Activated T-helper 1 cell treated with Interleukin-2 at 50 U/mL for 16 hours (primary cell): ENCODE measurements around the gene UBE2D3.
A peak's percentile ranks its signal among the peaks of the same experiment; 100 is the strongest.
"Not testable (repeated sequence)": the region's sequence is repeated elsewhere in the genome, so short reads cannot be mapped to it uniquely, and the experiment has no call there.

Experiments
- DNase-seq: peaks from one replicate; pipeline ENCODE4 v3.0.0-alpha.2; 2020; ENCODE audit warnings: low read depth

UBE2D3 gene

DNA sequence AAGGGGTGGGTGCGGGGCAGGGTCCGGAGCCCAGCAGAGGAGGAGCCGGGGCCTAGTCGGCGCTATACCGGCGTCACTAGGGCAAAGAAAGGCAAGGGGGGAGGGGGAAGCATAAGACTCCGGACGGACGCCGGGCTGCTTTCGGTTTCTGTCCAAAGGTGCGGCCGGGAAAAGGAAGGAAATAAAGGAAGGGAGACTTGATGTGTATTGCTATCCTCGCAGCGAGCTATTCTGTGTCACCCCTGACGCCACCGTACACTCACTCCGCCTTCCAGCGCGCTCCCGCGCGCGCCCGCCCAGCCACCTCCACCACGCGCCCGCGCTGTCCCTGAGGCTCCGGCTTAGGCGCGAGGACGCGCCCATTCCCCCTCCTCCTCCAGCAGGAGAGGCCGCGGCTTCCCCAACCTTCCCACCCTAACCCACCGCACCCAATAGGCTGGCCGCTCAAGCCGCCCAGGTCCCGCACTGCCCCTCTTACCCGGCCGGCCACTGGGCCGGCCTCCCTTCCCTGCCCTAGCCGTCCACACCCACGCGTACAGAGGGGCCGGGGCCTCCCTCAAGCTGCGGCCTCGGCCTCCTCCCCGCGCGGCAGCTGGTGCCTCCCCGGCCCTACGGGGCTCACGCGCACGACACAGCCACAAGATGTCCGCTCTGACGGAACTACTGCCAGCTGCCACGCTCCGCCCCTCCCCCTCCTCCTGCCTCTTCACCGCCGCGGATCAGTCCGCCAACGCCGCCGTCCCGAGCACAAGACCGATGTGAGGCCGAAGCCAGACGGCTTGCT lies at the start of gene UBE2D3:
Gene UBE2D3, minus strand, starts transcription at position 662 of the 784 bp plus-strand sequence. CDS start 1,043 bp downstream, outside the sequence.
- peak; percentile 90 for DNase-seq

DNA sequence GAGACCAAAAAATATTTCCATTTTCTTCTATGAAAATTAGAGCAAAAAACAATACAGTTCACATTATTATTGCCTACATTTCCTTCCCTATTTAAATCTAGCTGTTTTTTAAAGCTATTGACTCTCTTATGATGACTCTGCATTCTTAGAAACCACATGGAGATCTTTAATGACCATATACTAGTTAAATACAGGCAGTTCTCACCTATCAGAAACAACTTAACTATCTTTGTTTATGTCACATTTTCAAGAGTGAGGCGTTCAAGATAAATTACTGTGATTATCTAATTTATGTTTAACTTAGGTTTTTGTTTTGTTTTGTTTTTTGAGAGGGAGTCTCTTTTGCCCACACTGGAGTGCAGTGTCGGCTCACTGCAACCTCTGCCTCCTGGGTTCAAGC lies 44.4 kb upstream of the UBE2D3 start:
- no peak for DNase-seq

DNA sequence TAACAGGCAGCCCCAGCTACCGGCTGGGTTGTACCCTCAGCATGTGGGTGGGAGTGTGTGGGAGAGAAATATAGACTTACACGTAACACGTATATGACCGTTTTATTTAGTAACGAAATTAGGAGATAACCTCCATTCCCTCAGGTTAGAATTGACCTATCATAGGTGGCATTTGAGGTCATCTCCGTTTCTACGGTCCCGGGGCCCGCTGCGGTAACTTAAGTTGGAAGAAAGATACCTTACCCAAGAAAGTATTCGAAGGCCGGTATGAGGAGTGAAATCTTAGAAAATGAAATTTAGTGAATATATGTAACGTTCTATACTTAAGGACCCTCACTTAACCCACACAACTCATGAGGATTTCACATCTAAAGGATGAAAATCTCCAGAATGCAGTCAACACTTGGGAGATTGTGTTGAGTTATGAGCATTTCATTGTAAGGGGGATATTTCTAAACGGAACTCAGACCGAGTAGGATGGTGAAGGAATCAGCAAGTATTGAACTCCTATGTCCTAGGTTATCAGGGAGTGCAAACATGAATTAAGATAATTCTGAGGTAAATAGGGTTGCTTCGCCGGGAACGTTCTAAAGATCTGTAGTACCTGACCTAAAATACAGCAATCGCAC lies 42.3 kb upstream of the UBE2D3 start:
- no peak for DNase-seq

DNA sequence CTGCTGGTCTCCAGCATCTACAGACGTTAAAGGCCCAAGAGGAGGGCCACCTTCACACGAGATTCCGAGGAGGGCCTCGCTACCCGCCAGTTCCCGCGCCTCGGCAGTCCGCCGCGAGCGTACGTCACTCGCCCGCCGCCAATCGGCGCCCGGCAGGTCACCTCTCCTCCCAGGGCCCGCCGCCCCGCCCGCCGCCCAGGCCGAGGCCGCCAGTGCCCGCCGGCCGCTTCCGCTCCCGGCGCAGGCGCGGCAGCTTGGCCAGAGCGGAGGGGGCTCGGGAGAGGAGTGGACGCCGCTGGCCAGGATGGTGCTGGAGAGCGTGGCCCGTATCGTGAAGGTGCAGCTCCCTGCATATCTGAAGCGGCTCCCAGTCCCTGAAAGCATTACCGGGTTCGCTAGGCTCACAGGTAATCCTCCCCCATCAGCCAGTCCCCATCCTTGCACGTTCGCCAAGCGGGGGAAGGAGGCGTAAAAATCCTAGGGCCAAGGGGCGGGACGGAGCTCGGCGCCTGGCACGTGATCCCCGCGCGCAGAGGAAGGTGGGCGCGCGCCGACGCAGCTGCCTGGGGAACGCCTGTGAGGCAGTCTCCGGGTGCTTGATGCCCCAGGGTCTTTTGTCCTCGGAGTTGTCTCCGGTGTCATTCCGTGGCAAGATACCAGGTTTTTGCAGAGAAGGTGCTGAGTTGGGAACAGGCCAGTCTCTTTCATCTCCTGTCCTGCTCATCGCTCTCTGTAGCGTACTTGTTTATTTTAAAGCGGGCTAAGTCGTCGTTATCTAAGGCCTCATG lies 41.6 kb upstream of the UBE2D3 start, which contains the start of gene CISD2:
Gene CISD2, plus strand, starts transcription at position 212 of the 788 bp plus-strand sequence. Its CDS starts 93 bp downstream, at position 305.
- peak; percentile 85 for DNase-seq

DNA sequence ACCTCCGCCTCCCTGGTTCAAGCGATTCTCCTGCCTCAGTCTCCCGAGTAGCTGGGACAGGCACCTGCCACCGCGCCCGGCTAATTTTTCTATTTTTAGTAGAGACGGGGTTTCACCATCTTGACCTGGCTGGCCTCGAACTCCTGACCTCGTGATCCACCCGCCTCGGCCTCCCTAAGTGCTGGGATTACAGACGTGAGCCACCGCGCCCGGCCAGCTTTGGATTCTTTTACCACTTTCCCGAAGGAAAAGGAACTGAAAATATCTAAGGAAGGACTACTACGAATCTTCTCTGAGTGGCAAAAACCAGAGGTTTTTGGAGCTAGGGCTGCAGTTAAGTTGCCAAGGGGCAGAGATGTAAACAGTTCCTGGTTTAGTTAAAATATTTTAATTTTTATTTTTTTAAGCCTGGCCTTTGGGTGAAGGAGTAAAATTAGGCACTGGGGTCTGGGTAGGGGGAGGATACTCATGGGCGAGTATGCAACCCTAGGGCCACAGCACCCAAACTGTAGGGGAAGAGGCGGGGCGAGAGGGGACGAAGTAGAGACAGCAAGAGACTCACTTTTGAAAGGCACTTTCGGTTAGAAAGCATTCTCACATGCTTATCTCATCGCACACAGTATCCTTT lies 40.9 kb upstream of the UBE2D3 start:
- no peak for DNase-seq

DNA sequence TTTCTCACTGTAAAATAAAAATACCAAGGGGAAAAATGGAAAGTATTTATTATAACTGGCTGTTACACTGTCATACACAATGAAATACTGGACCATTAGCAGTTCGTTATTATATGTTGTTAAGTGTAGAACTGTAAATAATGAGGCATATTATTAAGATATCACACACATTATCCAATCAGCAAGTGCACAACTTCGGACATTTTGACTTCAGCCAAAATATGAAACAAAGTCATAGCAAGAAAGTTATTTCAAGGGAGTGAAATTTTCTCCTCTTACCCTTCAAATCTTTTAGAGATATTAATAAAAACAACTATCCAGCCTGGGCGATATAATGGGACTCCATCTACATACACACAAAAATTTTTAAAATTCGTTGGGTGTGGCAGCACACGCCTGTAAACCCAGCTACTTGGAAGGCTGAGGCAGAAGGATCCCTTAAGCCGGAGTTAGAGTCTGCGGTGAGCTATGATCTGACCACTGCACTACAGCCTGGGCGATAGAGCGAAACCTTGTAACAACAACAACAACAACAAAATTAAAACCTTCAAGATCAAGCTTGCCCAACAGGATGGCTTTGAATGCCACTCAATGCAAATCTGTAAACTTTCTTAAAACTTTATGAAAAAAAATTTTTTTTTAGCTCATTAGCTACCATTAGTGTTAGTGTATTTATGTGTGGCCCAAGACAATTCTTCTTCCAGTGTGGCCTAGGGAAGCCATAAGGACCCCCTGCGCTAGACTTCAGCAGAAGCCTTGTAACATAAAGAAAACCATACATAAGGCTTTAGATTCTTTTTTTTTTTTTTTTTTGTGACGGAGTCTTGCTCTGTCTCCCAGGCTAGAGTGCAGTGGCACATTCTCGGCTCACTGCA lies 40.2 kb upstream of the UBE2D3 start:
- DNase-seq: no peak

DNA sequence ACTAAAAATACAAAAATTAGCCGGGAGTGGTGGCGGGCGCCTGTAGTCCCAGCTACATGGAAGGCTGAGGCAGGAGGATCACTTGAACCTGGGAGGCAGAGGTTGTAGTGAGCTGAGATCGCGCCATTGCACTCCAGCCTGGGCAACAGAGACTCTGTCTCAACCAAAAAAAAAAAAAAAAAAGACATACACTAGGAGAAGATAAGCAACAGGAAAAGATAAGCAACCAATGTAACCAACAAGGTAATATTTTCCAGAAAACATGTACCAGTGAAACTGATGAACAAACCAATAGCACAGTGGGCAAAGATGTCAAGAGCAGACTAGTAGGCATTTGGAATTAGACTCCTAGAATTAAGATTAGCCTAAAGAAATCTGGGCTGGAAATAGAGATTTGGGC lies 38.0 kb upstream of the UBE2D3 start:
- DNase-seq: not testable (repeated sequence)

DNA sequence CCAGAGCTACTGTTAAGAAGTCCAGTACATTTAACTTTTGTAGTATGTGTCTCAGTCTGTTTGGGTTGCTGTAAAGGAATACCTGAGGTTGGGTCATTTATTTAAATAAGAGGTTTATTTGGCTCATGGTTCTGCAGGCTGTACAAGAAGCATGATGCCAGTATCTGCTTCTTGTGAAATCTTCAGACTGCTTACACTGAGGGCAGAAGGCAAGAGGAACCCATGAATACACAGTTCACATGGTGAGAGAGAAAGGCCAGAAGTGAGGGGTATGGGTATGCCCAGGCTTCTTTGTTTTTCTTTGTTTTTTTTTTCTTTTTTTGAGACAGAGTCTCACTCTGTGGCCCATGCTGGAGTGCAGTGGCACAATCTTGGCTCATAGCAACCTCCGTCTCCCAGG lies 35.4 kb upstream of the UBE2D3 start:
- DNase-seq: no peak

DNA sequence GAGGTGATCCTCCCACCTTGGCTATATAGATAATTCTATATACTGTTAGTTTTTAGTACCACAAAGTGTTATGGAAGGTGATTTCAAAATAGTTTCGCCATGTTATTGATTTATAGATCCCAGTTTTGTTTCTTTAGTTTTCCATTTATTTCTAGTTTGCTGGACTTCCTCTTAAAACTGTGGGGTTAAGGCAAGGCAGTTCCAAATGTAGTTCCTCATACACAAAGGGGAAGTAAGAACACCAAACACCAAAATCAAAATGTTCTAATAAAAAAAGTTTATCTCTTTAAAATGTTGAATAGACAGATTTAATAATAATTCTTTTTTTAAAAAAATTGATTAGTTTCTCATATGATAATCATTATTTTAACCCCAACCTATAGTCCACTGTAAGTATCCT lies 34.7 kb upstream of the UBE2D3 start:
- DNase-seq: no peak

DNA sequence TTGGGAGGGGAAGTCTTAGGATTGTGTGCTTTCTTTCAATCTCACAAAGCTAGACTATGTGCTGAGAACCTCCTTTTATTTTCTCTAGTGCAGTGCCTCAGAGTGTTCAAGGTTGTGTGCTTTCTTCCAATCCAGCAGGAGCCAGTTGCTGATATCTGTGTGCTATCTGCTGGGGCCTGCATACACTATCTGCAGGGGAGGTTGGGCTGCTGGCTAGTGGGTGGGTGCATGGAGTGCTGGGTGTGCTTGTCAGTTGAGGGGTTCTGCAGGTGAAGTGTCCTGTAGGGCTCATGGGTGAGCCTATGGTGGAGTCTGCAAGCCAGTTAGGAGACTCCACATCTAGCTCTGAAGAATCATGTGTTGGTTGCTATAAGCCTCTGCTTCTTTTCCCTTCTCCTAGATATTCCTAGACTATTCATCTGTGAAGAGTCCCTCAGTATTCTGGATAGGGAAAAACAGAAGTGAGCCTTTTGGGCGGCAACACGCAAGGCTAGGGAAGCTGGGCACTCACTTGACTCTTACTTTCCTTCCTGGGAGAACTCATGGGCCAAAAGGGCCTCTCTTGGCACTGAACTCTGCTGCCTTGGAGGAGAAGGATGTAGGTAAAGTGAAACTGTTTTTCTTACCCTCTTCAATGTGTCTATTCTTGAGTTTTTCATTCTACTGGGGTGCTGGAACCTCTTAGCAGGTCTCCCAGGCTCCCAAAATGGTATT lies 33.4 kb upstream of the UBE2D3 start:
- no peak for DNase-seq

DNA sequence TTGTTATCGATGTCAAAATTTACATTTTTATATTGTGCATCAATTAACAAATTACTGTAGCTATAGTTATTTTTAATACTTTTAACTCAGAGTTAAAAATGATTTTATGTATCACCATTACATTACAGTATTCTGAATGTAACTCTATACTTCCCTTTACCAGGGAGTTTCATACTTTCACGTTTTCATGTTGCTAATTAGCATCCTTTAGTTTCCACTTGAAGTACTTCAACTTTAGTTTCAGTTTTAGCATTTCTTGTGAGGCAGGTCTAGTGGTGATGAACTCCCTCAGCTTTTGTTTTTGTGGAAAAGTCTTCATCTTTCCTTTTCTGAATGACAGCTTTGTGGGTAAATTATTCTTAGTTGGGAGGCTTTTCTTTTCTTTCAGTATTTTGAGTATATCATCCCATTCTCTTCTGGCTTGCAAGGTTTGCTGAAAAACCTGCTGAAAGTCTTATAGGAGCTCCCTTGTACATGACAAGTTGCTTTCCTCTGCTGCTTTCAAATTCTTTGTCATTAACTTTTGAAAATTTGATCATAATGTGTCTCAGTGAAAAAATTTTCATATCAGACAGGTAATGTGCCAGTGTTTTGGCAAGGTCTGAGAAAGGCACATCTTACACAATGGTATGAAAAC lies 31.6 kb upstream of the UBE2D3 start:
- DNase-seq: no peak

DNA sequence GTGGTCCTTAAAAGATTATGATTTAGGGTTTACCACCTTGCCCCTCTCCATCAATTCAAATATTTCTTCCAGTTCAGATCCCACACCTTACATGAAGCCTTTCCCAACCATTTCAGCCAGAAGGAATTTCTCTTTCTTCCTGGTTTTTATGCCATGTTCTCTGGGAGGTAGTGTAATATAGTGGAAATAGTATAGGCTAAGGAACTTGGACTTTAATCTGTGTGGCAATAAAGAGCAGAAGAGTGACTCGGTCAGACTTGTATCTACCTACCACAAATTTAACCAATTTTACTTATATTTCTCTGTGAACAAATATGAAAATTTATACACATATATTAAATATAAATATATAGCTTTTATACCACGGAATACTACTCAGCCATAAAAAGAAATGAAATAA lies 23.0 kb upstream of the UBE2D3 start:
- no peak for DNase-seq

DNA sequence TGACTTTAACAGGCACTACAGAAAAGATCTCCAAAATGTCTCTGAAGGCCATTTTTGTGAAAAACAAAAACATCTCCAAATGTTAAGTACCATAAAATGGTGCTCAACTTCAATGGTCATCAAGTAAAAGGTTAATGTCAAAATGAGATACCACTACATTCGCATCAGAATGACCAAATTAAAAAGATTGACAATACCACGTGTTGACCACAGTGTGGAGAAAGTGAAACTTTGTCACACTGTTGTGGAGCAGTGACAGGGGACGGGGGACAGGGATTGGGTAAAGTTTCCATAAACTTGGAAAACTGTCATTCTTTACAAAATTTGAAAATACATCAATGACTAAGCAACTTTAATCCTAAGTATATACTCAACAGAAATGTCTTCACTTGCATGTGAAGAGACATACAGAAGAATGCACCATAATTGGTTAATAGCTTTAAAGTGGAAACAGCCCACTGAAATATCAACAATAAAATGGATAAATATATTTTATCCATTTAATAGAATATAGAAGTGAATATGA lies 22.3 kb upstream of the UBE2D3 start:
- DNase-seq: no peak

DNA sequence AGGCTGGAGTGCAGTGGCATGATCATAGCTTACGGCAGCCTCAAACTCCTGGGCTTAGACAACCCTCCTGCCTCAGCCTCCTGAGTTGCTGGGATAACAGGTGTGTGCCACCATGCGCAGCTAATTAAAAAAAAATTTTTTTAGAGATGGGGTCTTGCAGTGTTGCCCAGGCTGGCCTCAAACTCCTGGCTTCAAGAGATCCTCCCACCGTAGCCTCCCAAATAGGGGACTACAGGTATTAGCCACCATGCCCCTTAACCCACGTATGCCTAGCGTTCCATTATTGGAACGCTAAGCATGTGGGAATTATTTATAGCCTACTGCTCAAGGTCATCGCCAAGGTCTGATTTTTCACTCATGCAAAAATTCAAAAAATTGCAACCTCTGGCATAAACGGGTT lies 20.3 kb upstream of the UBE2D3 start:
- DNase-seq: no peak

DNA sequence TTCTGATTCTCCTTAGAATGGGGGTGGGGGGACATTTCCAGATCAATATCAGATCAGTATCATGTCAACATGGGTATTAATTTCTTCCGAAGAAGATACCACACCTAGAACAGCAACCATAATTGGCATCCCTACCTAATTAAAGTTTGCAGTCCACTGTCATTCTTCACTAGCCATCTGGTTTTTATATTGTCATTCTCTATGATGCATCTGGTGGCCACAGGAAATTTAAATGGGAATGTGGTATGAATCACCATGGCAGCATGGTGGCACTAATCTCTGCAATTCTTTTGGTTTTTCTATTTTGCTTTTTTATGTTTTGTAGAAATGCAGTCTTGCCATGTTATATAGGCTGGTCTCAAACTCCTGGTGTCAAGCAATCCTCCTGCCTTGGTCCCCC lies 16.6 kb upstream of the UBE2D3 start:
- DNase-seq: no peak

DNA sequence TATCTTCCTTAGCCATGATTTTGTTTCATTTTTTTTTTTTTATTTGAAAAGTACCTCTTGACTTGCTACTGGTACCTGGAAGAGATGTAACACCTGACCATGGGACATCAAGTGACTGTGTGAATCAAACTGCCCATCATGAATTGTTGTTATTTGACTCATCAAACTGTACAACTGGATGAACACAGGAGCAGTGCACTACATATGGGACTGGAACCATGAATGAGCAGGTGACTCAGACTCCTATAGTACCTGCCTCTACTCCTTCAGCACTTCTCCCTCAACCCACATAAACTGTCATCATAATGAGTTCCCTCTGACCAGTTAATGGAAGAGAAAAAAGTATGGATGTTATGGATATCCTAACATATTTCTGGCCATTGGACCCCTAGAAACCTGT lies 15.9 kb upstream of the UBE2D3 start:
- DNase-seq: no peak

DNA sequence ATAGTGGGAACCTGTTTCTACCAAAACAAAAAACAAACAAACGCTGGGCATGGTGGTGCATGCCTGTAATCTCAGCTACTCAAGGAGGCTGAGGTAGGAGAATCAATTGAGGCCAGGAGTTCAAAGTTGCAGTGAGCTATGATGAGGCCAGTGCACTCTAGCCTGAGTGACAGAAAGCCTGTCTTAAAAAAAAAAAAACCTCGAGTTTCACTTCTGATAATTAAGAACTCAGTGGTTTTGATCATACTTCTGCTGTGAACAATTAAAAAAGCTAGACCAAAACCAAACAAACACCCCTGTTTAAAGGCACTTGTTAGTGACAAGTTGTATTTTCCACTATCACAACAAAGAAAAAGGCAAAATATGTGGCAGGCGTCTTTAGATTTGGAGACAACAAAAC lies 15.0 kb upstream of the UBE2D3 start:
- no peak for DNase-seq

DNA sequence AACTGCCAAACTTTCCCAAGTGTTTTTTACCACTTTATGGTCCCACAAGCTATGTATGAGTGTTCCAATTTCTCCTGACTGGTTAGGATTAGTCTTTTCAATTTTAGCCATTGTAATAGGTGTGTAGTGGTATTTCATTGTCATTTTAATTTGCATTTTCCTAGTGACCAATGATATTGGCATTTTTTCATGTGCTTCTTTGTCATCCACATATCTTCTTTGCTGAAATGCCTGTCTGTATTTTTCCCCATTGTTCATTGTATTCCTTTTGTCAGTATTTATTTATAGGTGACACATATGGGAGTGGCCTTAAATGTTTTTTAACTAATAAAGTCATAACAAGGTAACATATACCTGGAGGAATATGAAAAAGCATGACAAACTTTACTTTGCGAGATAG lies 9.2 kb upstream of the UBE2D3 start:
- DNase-seq: no peak

DNA sequence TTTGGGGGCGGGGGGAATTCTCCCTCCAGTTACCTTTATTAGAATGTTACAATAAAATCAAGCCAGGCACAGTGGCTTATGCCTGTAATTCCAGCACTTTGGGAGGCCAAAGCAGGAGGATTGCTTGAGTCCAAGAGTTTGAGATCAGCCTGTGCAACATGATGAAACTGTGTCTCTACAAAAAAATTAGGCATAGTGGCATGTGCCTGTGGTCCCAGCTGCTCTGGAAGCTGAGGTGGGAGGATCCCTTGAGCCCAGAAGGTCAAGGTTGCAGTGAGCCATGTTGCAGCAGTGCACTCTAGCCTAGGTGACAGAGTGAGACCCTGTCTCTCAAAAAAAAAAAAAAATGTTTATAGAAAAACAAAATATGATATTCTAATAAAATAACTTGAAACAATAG lies 5.3 kb upstream of the UBE2D3 start:
- DNase-seq: no peak

DNA sequence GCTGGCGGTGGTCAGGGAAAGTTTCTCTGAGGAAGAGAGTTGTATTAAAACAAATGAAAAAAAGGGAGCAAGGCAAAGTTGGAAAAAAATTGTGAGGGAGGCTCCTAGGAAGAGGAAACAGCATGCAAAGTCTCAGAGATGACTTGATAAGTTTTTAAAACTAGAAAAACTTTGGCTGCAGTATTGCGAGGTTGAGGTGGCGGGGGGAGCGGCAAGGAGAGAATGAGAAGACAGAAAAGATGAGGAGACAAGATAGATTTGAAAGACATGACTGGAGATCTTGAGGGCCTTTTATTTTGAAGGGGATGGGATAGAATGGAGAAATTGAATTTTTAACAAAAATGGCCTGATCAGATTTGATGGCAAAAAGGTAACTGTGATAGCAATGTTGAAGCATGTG lies 4.8 kb upstream of the UBE2D3 start:
- no peak for DNase-seq
